GM12801 (cell line): ENCODE results near the gene HOXC6.

ENCODE experiments used
- TF ChIP-seq, protein P1 (sequence below): IDR thresholded peaks from one replicate; pipeline ENCODE4 v1.5.1; 2011; ENCODE audit warnings: control low read depth; ENCODE audit not compliant: insufficient read length; ENCODE audit errors: extremely low read depth

Gene HOXC6

GRCh38 chr12:54033106-54033979, 5.1 kb downstream of the HOXC6 start:
- TF ChIP-seq, protein P1, sequence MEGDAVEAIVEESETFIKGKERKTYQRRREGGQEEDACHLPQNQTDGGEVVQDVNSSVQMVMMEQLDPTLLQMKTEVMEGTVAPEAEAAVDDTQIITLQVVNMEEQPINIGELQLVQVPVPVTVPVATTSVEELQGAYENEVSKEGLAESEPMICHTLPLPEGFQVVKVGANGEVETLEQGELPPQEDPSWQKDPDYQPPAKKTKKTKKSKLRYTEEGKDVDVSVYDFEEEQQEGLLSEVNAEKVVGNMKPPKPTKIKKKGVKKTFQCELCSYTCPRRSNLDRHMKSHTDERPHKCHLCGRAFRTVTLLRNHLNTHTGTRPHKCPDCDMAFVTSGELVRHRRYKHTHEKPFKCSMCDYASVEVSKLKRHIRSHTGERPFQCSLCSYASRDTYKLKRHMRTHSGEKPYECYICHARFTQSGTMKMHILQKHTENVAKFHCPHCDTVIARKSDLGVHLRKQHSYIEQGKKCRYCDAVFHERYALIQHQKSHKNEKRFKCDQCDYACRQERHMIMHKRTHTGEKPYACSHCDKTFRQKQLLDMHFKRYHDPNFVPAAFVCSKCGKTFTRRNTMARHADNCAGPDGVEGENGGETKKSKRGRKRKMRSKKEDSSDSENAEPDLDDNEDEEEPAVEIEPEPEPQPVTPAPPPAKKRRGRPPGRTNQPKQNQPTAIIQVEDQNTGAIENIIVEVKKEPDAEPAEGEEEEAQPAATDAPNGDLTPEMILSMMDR = no peak

GRCh38 chr12:54033980-54034784, 5.9 kb downstream of the HOXC6 start:
- TF ChIP-seq, protein P1 = no peak

GRCh38 chr12:54034785-54035310, 6.6 kb downstream of the HOXC6 start:
- TF ChIP-seq, protein P1 = no peak

GRCh38 chr12:54035568-54036264, 7.5 kb downstream of the HOXC6 start:
- TF ChIP-seq, protein P1 = no peak

- TF ChIP-seq, protein P1 = no peak
Observed at GRCh38 chr12:54036620-54037359, 8.6 kb downstream of the HOXC6 start.

DNA sequence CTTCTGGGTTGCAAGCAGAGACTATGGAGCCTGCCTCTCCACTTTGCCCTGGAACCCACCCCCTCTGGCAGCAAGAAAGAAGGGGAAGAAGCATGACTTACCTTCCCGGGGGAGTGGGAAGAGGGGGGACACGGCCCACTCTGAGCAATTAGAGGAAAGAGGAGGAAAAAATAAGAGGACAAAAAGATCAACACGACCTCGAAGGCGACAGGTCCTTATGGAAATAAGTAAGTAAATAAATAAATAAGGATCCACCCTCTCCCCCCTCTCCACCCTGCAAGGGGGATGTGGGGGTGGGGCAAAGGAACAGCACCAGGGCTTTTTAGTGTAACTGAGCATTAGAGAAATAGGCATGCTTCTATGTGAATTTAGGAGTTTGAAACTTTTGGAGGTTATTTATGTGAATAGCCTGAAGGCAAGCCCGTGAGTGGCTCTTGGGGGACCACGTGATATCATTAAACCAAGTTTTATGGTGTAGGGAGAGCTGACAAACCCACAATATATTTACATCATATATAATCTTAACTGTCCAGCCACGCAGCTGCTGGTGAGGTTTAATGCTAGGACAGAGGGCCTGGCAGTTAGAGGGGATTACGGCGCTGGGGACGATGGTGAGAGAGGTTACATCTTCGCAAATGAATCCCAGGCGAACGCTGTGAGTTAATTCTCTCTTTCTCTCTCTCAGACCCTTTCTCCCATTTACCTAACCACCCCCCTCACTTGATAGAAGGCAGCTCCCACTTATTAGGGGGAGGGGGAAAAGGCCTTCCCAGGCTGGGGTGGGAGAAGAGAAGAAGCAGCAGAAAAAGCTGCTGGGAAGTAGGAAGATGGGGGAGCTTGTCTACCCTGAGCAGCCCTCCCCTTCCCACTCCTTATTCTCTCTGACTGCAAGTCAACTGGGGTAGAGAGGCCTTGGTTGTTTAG, 9.4 kb downstream of the HOXC6 start:
- TF ChIP-seq, protein P1 = no peak
